Left ventricle myocardium superior (tissue), 1 donor: ENCODE measurements around the gene NCSTN. TPM values are rescaled to one million over a fixed set of nuclear protein-coding genes. Genes with fewer than 3 reads are reported as not detected.

Source experiments
- ATAC-seq: fragments of 200-7000 bp; cut with Tn5 transposase; one replicate; pipeline ENCODE4 v1.9.1; 2020; ENCODE audit warnings: mild to moderate bottlenecking, moderate library complexity
- DNase-seq: peaks from one replicate; pipeline ENCODE4 v3.0.0-alpha.2; 2020
- intact Hi-C: fragments of 100-400 bp; cut with micrococcal nuclease; formaldehyde crosslinking; loops from one replicate; pipeline ENCODE4 v1.11.0; 2022
- total RNA-seq: library from RNA; stranded (reverse); fragmentation: NEBNext Ultra II Directional; extraction: Animal tissue kit (Norgen Biotek cat#: 25700); gene quantifications from one replicate; pipeline ENCODE4 v1.2.1, GENCODE V29; 2021
- donor health status: DM: no; HTN: yes; CAD: no; lungs with severe emphysema.

Gene NCSTN
- total RNA-seq, 1 donor from 2014 or later = 60.7 TPM

DNA sequence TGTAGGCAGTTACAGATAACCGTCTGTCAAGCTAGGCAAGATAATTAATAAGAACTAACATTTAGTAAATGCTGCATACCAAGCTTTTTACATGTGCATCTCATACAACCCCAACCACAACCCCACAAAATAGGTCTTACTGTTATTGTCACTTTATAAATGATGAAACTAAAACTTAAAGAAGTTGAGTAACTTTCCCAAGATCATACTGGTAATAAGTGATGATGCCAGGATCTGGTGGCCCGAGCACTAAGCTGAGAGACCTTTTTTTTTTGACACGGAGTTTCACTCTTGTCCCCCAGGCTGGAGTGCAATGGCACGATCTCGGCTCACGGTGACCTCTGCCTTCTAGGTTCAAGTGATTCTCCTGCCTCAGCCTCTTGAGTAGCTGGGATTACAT is 1.8 kb downstream of the NCSTN start:
- ATAC-seq = no peak
- intact Hi-C loops = no loop called here
- DNase-seq = no peak

DNA sequence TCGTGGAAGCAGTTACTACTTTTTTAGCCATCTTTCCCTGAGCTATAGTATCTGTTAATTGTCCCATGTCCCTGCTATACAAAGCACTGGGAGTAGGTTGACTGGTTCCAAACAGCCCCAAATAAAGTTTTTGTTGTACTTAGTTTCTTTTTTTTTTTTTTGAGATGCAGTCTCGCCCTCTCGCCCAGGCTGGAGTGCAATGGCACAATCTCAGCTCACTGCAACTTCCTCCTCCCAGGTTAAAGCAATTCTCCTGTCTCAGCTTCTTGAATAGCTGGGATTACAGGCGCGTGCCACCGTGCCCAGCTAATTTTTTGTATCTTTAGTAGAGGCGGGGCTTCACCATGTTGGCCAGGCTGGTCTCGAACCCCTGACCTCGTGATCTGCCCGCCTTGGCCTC is 3.3 kb downstream of the NCSTN start:
- intact Hi-C loops = no loop called here
- ATAC-seq (no peak), DNase-seq (no peak)

DNA sequence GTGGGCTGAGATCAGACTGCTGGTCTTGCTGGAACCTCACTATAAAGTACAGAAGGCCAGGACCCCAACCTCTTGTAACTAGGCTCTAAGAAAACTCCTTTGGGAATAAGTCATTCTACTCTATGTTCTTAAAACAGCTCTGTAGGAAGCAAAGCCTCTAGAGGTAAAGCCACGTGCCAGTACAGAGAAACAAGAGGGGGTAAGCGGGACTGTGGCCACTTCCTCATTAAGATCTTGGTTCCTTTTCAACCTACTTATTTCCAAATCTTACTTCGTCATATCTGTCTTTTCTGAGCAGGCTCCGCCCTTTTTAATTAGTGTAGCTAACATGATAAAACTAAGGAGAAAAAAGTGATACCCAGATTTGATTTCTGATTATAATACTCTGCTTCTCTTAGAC is 3.8 kb downstream of the NCSTN start:
- no peak for DNase-seq
- ATAC-seq = no peak
- intact Hi-C loops = no loop called here

DNA sequence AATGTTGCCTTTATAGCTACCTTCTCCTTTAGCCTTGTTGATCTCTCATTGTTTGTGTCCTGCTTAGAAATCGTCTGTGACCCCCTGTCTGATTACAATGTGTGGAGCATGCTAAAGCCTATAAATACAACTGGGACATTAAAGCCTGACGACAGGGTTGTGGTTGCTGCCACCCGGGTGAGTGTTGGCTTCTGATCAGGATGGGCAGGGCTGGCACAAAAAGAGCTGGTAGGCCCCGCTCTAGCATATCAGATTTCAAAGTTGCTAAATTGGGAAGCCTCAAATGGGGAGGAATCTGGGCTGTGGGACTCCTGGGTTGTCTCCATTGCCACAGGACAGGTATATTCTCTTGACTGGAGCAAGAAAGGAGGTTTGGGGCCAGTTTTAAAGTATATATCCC is 8.4 kb downstream of the NCSTN start:
- intact Hi-C loops = no loop called here
- DNase-seq (peak; percentile 49), ATAC-seq (peak; percentile 88)

DNA sequence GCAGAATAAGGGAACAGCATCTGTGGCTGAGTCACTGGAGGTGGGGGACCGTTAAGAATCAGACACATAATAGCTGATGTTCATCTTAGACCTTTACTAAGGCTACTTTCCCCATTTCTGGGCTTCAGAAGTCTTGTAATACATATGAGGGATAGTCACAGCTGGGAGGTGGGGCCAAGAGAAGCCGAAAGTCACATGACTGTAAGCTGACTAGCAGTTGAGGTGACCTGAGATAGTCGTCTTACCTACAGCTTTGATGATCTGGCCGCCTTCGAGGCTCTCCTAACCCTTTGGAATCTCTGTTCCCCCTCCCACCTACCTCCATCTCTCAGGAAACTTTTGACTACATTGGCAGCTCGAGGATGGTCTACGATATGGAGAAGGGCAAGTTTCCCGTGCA is 9.4 kb downstream of the NCSTN start:
- no peak for DNase-seq

DNA sequence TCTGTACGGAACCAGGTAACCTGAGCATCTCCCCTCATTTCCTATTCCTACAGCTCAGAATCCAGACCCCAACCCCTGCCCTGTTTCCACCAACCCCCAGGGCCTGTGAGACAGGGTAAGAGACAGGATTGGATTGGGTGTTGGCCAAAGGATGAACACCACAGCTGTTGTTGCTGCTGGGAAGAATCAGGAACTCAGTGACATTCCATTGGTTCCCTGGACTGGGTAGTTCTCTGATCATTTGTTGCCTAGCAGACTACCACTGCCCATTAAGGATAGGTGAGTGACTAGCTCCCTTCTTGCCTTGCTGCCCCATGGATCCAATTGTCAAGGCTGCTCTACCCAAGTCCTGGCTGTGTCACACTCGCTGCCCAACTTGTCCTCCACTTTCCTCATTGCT is 10.0 kb downstream of the NCSTN start:
- DNase-seq = no peak
- intact Hi-C loops = no loop called here
- ATAC-seq = no peak

More for the DNA sequence above, 9.4 kb downstream of the NCSTN start:
- intact Hi-C loops = no loop called here
- ATAC-seq = no peak

DNA sequence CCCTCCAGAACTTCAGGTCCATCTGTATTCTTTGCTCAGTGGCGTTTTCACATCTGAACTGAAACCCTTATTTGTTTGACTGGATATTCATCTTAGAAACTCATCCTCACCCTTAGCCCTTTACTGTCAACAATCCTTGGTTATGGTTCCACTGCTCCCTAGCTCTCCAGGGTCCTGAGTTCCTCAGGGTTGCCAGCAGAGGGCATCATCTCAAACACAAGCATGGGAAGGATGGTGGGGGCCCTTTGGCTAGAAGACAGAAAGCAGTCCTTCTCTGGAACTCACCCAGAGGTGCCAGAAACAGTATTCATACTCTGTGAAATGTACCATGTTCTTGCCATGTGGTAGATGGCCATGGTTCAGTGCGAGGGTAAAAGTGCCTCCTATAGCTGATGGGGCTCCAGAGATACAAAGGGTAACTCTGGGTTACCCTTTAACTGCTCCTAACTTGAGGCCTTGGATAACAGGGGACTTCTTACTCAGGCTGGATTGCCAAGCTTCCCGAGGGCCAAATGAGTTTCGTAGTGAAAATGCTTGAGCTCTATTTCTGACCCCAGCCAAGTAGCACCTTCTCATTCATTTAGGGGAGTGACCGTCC is 11.3 kb downstream of the NCSTN start:
- ATAC-seq (no peak), DNase-seq (no peak)
- intact Hi-C loops = no loop called here

DNA sequence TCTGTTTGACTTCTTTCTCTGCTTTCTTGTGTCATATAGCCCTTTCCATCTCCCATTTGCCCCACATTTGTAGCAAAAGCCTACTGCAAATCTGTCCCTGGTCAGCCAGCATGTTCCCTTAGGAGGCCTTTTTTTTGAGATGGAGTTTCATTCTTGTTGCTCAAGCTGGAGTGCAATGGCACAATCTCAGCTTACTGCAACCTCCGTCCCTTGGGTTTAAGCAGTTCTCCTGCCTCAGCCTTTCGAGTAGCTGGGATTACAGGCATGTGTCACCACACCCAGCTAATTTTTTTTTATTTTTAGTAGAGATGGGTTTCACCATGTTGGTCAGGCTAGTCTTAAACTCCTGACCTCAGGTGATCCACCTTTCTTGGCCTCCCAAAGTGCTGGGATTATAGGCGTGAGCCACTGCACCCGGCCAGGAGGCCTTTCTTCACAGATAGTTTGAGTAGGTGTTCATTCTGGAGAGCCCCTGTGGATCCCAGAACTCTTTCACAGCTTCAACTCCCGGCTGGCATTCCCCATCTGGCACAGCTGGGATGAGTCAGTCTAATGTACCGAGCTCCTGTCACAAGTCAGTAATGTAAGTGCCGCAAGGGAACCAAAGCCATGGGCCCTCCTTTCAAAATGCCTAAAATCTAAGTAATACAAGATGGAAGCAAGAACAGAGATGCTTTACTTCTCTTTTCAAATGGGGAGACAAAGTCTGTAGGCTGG is 14.3 kb downstream of the NCSTN start:
- DNase-seq (no peak), ATAC-seq (no peak)
- intact Hi-C loops = no loop called here

DNA sequence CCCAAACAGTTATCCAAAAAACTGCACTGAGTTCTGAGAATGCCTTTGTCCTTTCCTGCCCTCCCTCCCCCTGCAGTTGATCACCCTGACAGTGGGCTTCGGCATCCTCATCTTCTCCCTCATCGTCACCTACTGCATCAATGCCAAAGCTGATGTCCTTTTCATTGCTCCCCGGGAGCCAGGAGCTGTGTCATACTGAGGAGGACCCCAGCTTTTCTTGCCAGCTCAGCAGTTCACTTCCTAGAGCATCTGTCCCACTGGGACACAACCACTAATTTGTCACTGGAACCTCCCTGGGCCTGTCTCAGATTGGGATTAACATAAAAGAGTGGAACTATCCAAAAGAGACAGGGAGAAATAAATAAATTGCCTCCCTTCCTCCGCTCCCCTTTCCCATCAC is 14.9 kb downstream of the NCSTN start:
- intact Hi-C loops = no loop called here
- ATAC-seq (no peak), DNase-seq (no peak)

DNA sequence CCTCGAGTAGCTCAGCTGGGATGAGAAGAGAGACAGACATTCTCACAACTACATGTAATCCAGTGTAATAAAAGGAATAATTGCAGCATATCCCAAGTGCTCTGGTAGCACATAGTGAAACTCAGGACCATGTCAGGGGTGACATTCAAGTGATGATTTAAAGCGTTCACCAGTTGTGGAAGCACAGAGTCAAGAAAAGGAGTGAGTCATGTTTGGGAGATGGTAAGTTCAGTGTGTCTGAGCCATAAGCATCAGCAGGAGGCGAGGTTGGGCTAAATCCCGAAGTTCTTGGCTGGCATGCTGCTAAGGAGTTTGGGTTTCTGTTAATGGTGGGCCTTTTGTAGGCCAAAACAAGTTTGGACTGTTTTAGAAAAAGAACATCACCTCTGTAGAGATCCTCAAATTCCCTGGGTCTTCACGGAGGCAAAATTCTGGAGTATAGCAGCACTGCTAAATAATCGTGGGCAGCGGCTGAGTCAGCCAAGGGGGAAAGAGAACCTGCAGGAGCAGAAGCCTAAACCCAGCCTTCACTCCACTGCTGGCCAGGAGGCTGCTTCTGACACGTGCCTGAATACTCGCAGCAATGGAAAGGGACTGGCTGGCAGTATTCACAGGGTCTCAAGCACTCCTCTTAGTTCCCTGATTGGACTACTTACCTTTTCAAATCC is 16.5 kb downstream of the NCSTN start:
- intact Hi-C loops = no loop called here
- ATAC-seq (no peak), DNase-seq (no peak)

DNA sequence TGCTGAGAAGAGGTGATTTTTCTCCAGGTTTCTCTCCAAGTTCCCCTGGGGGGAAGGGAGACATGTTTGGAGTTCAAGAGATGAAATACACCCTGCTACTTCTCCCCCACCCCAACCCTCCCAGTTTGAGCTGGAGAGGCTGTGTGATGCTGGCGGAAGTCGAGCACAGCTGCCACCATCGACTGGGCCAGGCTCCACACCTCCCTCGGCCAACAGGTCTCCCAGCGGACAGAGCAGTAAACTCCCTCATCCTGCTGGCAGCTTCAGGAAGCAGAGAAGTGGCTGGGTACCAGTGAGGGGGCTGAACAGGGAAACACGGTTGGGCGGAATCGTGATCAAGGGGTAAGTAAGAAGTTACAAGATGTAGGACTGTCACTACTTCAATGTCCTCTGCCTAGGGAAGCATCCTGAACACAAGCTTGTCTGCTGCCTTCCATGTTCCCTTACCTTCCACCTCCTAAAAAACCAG is 17.1 kb downstream of the NCSTN start:
- intact Hi-C loops = no loop called here
- ATAC-seq = no peak
- DNase-seq = no peak

DNA sequence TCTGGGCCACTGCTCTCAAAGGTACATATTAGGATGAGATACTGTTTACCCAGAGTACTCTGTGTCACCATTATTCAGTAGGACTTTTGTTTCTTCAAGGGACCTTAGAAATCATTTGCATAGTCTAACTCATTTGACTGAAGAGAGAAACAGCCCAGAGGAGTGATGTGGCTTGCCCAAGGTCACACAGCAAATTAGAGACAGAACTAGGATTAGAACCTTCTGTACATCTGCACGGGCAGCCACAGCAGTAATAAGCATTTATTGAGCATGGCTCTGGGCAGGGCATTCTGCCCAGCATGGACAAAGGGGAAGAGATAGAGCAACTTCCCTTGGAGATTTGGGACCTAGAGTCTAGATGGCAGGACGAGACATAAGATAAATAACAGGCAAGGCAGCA is 18.0 kb downstream of the NCSTN start:
- intact Hi-C loops = no loop called here
- ATAC-seq = no peak
- DNase-seq = no peak

DNA sequence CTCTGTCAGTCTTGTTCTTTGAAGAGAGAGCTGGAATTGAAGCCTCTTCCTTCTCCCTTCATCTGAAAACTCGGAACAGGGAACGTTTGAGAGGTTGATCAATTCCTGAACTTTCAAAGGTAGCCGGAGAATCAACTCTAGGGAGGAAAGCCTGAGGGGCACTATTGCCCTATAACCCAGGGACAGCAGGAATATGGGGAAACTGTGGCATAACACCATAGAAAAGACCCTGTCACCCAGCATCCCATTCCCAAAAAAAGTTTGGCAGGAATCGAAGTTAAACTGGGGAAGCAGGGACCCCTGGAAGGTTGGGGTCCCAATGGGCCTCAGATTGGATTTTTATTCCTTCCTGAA is 18.6 kb downstream of the NCSTN start:
- DNase-seq (no peak), ATAC-seq (no peak)
- intact Hi-C loops = no loop called here

DNA sequence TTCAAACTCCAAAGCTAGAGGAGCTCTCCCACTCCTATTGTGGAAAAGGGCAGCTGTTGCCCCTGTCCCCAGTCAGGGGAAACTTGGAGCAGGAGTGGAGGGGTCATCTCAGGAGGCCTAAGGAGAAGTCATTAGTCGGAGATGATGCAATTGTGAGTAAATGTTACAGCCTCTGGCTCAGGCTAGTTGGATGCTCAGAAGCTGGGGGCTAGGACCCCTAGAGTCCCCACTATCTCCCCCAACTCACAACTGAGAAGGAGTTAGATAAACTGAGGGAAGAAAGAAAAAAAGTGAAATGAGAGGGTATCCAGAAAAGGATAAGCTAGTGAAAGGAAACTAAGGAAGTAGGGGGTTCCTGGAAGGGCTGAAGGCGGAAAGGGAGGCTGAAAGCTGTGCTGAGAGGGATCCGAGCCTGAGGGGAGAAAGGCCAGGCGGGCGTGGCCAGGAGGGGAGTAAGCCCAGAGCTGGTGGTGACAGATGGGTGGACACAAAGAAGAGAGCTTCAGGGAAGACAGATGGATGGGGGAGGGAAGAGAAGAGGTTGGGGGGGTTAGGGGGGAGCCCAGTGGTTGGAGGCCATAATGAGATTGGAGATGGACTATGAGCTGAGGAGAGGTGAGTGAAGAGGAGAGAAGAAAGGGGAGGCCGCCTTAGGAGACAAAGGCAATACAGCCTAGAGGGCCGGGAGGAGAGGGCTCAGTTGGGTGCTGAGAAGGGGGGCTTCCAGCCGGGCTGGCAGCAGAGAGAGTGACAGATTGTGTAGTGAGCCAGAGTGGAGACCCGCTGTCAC is 19.2 kb downstream of the NCSTN start:
- ATAC-seq = no peak
- intact Hi-C loops = no loop called here
- DNase-seq = no peak

DNA sequence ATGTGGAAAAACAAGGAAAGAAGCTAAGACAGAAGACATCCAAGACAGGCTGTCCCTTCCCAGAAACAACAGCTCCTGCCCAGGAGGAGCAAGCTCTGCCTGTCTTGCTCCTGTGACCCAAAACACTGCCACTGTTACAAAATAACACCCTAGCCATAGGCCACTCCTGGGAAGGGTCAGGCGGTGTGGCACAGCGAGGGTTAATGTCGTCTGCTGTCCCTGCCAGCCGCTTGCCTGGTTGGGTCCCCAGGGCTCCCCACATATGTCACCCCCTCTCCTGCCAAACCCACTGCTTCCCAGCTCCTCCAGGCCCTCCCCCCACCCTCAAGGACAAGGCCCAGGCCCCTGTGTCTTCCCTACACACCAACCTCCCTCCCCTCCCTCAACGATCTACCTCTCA is 19.8 kb downstream of the NCSTN start:
- no peak for ATAC-seq
- intact Hi-C loops = no loop called here
- no peak for DNase-seq

DNA sequence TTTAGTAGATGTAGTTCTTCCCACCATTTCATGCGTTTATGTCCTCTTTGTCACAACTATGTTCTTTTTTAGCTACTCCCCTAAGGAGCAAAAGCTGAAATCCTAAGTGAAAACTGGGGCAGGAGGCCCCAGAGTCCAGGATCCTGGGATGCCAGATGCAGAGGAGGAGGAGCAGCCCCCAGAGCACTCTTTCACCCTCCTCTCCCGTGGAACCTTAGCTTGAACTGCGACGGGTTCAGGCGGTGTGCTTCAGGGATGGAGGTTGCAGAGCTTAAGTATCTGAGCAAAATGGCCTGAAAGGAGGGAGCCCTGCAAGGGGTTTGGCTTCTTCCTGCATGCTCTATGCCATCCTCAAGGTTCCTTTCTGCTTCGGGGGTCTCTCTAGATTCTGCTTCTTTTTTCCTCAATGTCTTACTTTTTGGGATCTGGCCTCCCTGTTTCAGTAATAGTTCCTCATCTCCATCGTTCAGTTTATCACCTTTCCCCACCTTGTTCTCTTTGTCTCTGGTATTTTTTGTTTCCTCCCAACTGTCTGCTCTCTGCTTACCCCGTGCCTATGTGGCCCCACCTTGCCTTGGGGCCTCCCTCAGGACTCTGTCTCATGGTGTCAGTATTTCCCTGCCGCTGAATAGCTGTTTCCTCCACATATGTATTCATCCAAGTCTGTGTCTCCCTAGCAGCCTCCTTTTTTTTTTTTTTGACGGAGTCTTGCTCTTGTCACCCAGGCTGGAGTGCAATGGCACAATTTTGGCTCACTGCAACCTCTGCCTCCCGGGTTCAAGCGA is 21.0 kb downstream of the NCSTN start:
- ATAC-seq = no peak
- no peak for DNase-seq
- intact Hi-C loops = no loop called here

DNA sequence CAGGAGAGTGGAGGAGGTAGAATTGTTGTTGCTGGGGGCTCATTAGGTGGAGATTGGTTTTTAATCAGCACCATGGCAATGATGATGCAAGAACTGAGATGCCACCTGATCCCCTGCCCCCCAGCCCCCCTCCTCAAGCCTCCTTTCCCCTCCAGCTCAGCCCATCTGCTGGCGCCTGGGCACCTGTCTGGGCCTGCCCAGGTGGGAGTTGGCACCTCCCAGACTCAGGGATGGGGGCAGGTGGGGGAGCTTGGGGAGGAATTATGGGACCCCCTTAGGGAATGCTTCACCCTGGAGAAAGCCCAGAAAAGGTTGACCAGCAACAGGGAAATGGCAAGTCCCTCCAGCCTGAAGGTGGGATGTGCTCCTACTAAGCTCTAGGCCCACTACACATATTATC is 22.1 kb downstream of the NCSTN start:
- DNase-seq (no peak), ATAC-seq (no peak)
- intact Hi-C loops = no loop called here

DNA sequence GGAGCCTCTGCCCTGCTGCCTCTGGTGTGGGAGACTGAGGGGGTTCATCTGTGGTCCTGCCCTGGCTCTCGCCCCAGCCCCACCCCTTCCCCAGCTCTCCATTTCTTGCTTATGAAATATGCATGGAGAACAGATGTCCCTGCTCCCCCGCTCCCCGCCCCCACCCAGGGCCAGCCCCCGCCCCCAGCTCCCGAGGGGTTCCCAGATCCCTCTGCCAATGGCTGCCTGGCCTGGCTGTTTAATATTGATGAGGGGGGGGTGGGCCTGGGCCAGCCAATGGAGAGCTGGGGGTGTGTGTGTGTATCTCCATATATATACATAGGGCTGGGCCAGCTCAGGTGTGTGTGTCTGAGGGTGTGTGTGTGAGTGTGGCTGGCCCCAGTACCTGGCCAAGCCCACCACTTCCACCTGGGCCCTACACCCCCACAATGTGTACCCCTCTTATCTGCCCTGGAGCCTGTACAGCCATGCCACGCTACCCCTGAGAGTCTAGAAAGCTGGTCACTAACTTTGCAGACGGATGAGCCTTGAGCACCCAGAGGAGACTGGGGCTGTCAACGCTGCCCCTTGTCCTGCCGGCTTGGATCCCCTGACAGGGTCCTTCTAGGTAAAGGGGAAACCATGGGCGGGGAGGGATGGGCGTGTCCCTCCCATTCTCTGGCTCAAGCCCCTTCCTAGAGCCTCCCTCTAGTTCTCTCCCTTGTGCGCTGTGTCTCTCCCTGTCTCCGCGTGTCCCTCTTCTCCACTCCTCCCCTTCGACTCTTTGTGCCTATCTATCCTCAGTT is 23.7 kb downstream of the NCSTN start, which contains the start of gene NHLH1:
Gene NHLH1, plus strand, starts transcription at position 341 of the 785 bp plus-strand sequence. CDS start 3,661 bp downstream, outside the sequence.
- DNase-seq (no peak), ATAC-seq (no peak)
- intact Hi-C loops = no loop called here
